Prostate gland (tissue), 2 donors: ENCODE measurements around the gene WNT5B.

ENCODE experiments used
- POLR2A ChIP-seq: fragments of 450-650 bp; IDR thresholded peaks from one replicate; pipeline ENCODE4 v1.6.1; 2016; ENCODE audit warnings: antibody characterized with exemption, mild to moderate bottlenecking
- POLR2AphosphoS5 ChIP-seq: sonication (generic); formaldehyde crosslinking; IDR thresholded peaks from one replicate; pipeline ENCODE4 v1.6.1; 2017; ENCODE audit warnings: antibody characterized with exemption
- TF ChIP-seq, protein P1 (sequence below), 4 experiments: fragments of 200-600 bp in 2 of 4; fragments of 450-650 bp in 2 of 4; sonication (generic) in 2 of 4; IDR thresholded peaks; 1 replicate in 3 of 4; 2 replicates in 1 of 4; pipeline ENCODE4 v1.5.1; 2016 to 2019; ENCODE audit warnings: antibody characterized with exemption in 4 of 4, mild to moderate bottlenecking in 2 of 4, moderate library complexity in 2 of 4

DNA sequence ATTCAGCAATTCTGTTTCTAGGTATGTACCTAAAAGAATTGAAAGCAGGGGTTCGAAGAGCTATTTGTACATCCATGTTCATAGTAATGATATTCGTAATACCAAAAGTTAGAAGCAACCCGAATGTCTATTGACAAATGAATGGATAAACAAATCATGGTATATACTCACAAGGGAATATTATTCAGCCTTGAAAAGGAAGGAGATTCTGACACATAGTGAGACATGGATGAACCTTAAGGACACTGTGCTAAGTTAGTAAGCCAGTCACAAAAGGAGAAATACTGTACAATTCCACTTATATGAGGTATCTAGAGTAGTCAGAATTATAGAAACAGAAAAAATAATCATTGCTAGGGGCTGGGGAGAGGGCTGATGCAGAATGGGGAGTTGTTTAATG is 30.3 kb upstream of the WNT5B start:
- TF ChIP-seq POLR2A (no peak), POLR2AphosphoS5 (no peak)
- TF ChIP-seq, protein P1, sequence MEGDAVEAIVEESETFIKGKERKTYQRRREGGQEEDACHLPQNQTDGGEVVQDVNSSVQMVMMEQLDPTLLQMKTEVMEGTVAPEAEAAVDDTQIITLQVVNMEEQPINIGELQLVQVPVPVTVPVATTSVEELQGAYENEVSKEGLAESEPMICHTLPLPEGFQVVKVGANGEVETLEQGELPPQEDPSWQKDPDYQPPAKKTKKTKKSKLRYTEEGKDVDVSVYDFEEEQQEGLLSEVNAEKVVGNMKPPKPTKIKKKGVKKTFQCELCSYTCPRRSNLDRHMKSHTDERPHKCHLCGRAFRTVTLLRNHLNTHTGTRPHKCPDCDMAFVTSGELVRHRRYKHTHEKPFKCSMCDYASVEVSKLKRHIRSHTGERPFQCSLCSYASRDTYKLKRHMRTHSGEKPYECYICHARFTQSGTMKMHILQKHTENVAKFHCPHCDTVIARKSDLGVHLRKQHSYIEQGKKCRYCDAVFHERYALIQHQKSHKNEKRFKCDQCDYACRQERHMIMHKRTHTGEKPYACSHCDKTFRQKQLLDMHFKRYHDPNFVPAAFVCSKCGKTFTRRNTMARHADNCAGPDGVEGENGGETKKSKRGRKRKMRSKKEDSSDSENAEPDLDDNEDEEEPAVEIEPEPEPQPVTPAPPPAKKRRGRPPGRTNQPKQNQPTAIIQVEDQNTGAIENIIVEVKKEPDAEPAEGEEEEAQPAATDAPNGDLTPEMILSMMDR (IDR thresholded peaks at IDR 0.05): no peak
